ENCODE data around the gene ACOT11.

The ACOT11 gene

DNA sequence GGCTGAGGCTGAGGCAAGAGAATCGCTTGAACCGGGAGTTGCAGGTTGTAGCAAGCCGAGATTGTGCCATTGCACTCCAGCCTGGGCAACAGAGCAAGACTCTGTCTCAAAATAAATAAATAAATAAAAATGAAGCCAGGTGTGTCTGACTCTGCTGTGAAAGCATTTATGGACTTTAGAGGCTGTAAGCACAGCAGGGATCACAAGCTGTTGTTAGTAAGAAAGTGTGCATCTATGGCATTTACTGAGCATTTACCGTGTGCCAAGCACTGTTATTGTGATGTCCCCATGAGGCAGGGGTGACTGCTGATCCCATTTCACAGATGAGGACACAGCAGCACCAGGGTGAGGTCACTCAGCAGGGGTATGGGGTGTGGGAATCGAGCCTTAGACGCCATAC is 55.2 kb downstream of the ACOT11 start:
- no peak for DNase-seq (ENCODE audit: low read depth, low spot score)
- ChIA-PET POLR2A (no interaction called here), CTCF (no interaction called here)
- H3K4me3 ChIP-seq (ENCODE audit: low read depth, low read length), result no peak overlapping the region
- TF ChIP-seq CTCF (IDR thresholded peaks at IDR 0.05; ENCODE audit: insufficient read depth, low read length, missing control alignments), result no peak

GRCh38 chr1:54604051-54604450 is 56.0 kb downstream of the ACOT11 start:
- H3K4me3 ChIP-seq (ENCODE audit: low read depth, low read length), result no peak overlapping the region
- TF ChIP-seq CTCF (IDR thresholded peaks at IDR 0.05; ENCODE audit: insufficient read depth, low read length, missing control alignments), result no peak
- DNase-seq (ENCODE audit: low read depth, low spot score), result no peak
- CTCF ChIA-PET, result no interaction called here
- POLR2A ChIA-PET, result no interaction called here

- CTCF ChIA-PET, result no interaction called here
- POLR2A ChIA-PET, result no interaction called here
- TF ChIP-seq CTCF (IDR thresholded peaks at IDR 0.05; ENCODE audit: insufficient read depth, low read length, missing control alignments), result no peak
- no peak overlapping the region for H3K4me3 ChIP-seq (ENCODE audit: low read depth, low read length)
- DNase-seq (ENCODE audit: low read depth, low spot score), result no peak
These were observed 56.7 kb downstream of the ACOT11 start for GRCh38 chr1:54604572-54605370.

GRCh38 chr1:54606096-54606989 is 58.3 kb downstream of the ACOT11 start:
- TF ChIP-seq CTCF (IDR thresholded peaks at IDR 0.05; ENCODE audit: insufficient read depth, low read length, missing control alignments), result no peak
- H3K4me3 ChIP-seq (ENCODE audit: low read depth, low read length), result no peak overlapping the region
- POLR2A ChIA-PET, result no interaction called here
- CTCF ChIA-PET, result no interaction called here
- no peak for DNase-seq (ENCODE audit: low read depth, low spot score)

DNA sequence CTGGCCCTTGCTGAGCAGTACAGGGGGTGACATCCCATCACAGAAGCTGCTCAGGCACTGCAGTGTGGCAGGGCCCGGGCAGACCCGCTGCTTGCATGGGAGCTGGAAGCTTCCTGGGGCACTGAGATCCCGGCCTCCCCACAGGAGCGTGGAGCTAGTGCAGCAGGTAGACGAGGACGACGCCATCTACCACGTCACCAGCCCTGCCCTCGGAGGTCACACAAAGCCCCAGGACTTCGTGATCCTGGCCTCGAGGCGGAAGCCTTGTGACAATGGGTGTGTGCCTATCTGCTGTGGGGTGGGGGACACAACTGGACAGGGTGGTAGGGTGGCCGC is 58.9 kb downstream of the ACOT11 start:
- no peak for TF ChIP-seq CTCF (IDR thresholded peaks at IDR 0.05; ENCODE audit: insufficient read depth, low read length, missing control alignments)
- ChIA-PET CTCF (interaction anchor here (0.7 kb wide), 1 partner anchor 28 kb away, joined by 3 read pairs; no protein-coding TSS in a partner anchor), POLR2A (no interaction called here)
- DNase-seq (ENCODE audit: low read depth, low spot score), result no peak
- no peak overlapping the region for H3K4me3 ChIP-seq (ENCODE audit: low read depth, low read length)

DNA sequence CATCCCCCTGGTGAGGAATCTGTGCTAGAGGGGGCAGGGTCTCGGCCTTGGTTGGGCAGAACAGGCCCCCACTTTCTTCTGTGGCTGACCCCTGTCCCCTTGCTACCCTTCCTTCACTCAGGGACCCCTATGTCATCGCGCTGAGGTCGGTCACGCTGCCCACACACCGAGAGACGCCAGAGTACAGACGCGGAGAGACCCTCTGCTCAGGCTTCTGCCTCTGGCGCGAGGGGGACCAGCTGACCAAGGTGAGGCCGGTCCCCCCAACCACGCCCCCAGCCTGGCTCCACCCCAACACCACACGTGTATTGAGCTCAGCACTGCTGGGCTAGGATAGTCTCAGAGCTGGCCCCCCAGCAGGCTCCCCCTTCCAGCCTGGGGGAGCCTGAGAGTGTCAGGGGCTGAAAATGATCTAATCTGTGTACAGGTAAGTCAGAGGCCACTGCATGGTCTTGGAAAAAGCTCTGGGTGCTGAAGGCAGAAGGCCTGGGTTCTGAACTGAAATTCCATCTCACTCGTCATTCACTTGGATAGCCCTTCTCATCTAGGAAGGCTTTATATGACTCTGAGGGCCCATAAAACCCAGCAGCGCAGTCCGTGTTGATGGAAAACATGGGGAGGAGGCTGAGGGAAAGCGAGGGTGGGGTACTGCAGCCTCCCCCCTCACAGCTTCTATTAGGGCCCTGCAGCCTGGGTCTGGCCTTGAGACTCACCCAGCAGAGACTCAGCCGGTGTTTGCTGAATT is 60.0 kb downstream of the ACOT11 start:
- CTCF ChIA-PET, result interaction anchor here (0.7 kb wide), 1 partner anchor 27 kb away, joined by 3 read pairs; no protein-coding TSS in a partner anchor
- TF ChIP-seq CTCF (IDR thresholded peaks at IDR 0.05; ENCODE audit: insufficient read depth, low read length, missing control alignments), result no peak
- POLR2A ChIA-PET, result no interaction called here
- H3K4me3 ChIP-seq (ENCODE audit: low read depth, low read length), result no peak overlapping the region
- DNase-seq (ENCODE audit: low read depth, low spot score), result no peak

Data from AG04449 (cell line).